Bronchial epithelial cell (primary cell): ENCODE data around the gene TIMMDC1. TPM values are rescaled to one million over a fixed set of nuclear protein-coding genes. Genes with fewer than 3 reads are reported as not detected.

Experiments
- DNase-seq: peaks from one replicate; pipeline ENCODE4 v3.0.0-alpha.2; 2010; ENCODE audit warnings: low read depth
- FAIRE-seq: peaks from 2 replicates; lab custom pipeline; 2011; peaks lifted over from hg19 to GRCh38; lab: Jason Lieb, UNC
- H3K27me3 ChIP-seq: 2 replicates; pipeline ENCODE4 v1.5.1; 2011; ENCODE audit warnings: low read length; ENCODE audit not compliant: control insufficient read depth, insufficient read depth
- H3K36me3 ChIP-seq: 2 replicates; pipeline ENCODE4 v1.5.1; 2011; ENCODE audit warnings: low read length; ENCODE audit not compliant: control insufficient read depth, insufficient read depth
- H3K4me3 ChIP-seq: 2 replicates; pipeline ENCODE4 v1.5.1; 2011; ENCODE audit warnings: mild to moderate bottlenecking, low read depth, low read length, control low read depth
- total RNA-seq: library from RNA; depleted of rRNA; stranded (reverse); fragments of >200 nt; gene quantifications from 2 replicates; pipeline ENCODE4 v1.2.1, GENCODE V29; 2014
- TF ChIP-seq, protein P1 (sequence below): IDR thresholded peaks from 2 replicates; pipeline ENCODE4 v1.5.1; 2011; ENCODE audit warnings: mild to moderate bottlenecking, moderate library complexity, low read length, control low read depth, inconsistent platforms; ENCODE audit not compliant: insufficient read depth, severe bottlenecking

TIMMDC1 gene
- total RNA-seq, 1 donor from 2014 or later: 52.7 TPM

DNA sequence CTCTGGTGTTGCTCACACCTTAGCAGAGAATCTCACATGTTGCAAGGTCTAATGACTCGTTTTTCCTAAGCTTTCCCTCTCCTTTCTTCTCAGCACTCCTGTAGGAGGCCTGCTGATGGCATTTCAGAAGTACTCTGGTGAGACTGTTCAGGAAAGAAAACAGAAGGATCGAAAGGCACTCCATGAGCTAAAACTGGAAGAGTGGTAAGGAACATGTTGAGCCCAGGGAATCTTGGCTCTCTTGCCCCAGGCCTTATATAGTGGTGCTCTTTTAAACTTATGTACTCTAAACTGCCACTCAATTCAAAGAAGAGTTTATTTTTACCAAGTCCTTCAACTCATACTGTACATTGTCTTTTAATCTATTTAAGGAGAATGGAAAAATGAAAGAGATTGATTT lies 18.8 kb downstream of the TIMMDC1 start:
- FAIRE-seq (no peak), DNase-seq (no peak)
- peaks cover 11% of the 10 kb centered on the region for H3K36me3 ChIP-seq
- no peak overlapping the region for H3K4me3 ChIP-seq
- TF ChIP-seq, protein P1, sequence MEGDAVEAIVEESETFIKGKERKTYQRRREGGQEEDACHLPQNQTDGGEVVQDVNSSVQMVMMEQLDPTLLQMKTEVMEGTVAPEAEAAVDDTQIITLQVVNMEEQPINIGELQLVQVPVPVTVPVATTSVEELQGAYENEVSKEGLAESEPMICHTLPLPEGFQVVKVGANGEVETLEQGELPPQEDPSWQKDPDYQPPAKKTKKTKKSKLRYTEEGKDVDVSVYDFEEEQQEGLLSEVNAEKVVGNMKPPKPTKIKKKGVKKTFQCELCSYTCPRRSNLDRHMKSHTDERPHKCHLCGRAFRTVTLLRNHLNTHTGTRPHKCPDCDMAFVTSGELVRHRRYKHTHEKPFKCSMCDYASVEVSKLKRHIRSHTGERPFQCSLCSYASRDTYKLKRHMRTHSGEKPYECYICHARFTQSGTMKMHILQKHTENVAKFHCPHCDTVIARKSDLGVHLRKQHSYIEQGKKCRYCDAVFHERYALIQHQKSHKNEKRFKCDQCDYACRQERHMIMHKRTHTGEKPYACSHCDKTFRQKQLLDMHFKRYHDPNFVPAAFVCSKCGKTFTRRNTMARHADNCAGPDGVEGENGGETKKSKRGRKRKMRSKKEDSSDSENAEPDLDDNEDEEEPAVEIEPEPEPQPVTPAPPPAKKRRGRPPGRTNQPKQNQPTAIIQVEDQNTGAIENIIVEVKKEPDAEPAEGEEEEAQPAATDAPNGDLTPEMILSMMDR: no peak
- no peaks in the 10 kb centered on the region for H3K27me3 ChIP-seq

DNA sequence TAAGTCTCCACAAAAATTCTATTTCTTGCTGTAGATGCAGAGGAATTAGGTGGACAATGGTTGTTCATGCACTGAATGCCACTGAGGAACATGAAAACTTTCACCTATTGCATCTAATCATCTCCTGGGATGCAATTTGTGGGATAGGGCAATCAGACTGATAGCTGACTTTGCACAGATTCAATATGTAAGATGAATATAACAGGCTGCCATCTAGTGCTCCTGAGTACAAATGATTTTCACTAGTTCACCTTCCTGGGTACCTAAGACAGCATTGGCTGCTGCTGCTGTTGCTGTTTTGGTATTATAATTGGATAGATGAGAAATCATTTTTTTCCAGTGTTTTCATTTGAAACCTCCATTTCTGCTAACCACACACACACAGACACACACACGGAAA lies 19.7 kb downstream of the TIMMDC1 start:
- no peak for FAIRE-seq

DNA sequence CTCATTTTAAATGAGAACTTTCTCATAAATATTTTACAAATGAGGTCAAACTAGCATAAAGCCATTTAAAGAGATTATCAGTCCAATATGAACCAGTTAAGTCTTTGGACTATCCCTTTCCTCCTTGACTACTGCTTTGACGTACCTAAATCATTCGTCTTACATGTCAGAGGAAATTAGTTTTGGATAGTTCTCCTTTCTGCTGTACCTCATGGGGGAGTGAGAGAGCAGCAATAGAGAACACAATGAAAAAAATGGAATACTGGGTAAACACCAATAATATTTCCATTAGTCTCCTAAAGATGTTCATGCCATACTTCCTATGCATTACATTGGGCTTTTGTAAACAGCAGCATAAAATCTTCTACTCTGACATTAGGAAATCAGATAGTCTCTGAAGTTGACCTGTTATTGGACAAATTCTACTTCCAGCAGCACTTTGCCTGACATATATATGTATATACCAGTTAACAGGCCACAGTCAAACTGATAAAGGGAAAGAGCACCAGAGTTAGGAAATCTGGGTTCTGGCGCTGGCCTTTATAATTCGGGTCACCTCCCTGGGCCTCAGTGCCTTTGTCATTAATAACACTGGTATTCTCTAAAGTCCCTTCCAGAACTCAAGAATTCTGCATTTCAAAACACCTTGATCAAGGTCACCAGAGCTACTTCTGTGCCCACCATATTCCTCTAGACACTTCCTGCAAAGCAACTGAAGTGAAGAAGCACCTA lies 26.8 kb downstream of the TIMMDC1 start:
- Histone ChIP-seq H3K4me3 (no peak overlapping the region), H3K27me3 (no peaks in the 10 kb centered on the region), H3K36me3 (peaks cover 1% of the 10 kb centered on the region)
- TF ChIP-seq, protein P1: peak; percentile 6
- FAIRE-seq: no peak
- DNase-seq: peak; percentile 22

More for the DNA sequence above, 19.7 kb downstream of the TIMMDC1 start:
- Histone ChIP-seq H3K4me3 (no peak overlapping the region), H3K27me3 (no peaks in the 10 kb centered on the region), H3K36me3 (peaks cover 11% of the 10 kb centered on the region)
- no peak for DNase-seq
- TF ChIP-seq, protein P1: no peak

DNA sequence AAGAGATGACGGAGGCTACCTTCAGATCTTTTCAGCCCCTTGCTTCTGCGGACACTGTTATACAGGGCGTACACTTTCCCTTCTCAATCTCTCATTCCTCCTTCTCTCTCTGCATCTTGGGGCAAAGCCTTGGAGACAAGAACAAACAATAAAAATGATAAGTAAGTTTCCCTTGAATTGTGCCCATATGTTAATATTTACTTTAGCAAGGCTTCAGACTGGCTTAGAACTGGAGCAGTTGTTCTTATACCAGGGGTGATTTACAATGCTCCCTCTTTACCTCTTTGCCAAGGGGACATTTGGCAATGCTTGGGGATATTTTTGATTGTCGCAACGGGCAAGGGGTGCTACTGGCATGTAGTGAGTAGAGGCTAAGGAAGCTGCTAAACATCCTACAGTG lies 29.4 kb downstream of the TIMMDC1 start:
- FAIRE-seq (no peak), DNase-seq (no peak)
- H3K36me3 ChIP-seq: peaks cover 1% of the 10 kb centered on the region
- TF ChIP-seq, protein P1: no peak
- H3K4me3 ChIP-seq: no peak overlapping the region
- no peaks in the 10 kb centered on the region for H3K27me3 ChIP-seq

DNA sequence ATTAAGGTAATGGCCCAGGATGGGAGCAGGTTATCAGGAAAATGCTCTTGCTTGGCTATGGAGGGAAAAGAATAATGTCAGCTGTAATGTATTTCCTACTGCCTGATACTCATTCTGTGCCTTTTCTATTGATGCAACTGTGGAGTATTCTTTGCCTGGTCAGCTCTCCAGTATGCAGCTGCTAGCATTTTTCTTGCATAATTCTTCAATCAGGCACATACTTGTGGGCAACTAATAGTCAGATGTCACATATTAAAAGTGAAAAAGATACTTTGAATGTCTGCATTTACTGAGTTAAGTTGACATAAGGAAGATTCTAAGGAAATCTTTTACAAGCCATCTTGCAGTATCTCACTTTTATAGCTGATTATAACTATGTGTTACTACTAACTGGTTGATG lies 31.5 kb downstream of the TIMMDC1 start:
- Histone ChIP-seq H3K36me3 (no peaks in the 10 kb centered on the region), H3K4me3 (no peak overlapping the region), H3K27me3 (no peaks in the 10 kb centered on the region)
- TF ChIP-seq, protein P1: no peak
- no peak for FAIRE-seq
- DNase-seq: peak; percentile 11

DNA sequence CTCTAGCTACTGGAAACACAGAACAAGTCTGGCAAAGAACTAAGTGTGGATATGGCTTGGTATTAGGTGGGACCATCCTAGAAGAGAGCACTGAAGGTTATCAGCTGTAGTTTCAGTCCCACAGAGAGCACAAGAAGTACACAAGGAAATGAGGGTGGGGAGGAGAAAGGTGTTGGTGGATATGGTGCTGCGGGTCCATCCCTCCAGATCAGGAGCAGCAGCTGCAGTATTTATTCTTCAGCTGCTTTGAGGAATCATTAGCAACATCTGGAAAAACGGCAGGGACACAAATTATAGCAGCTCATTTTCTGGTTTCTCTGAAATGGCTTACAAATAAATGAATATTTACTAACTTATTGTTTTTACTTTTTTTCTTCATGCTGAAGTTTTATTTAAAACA lies 32.1 kb downstream of the TIMMDC1 start:
- Histone ChIP-seq H3K4me3 (no peak overlapping the region), H3K27me3 (no peaks in the 10 kb centered on the region), H3K36me3 (no peaks in the 10 kb centered on the region)
- TF ChIP-seq, protein P1: no peak
- FAIRE-seq (no peak), DNase-seq (no peak)
